IPS-18c (cell line): ENCODE data around the gene DUT.

Experiments
- H3K4me3 ChIP-seq: 2 replicates; pipeline ENCODE4 v1.7.0; 2013; ENCODE audit warnings: low read depth, mild to moderate bottlenecking, low read length, moderate library complexity; ENCODE audit not compliant: insufficient read depth
- H3K9me3 ChIP-seq: one replicate; pipeline ENCODE4 v1.6.1; 2013; ENCODE audit warnings: mild to moderate bottlenecking, low read length, moderate library complexity; ENCODE audit not compliant: control insufficient read depth, insufficient read depth

DUT gene

GRCh38 chr15:48385031-48385830, 54.0 kb downstream of the DUT start:
- Histone ChIP-seq H3K9me3 (no peaks in the 10 kb centered on the region), H3K4me3 (no peak overlapping the region)

- Histone ChIP-seq H3K9me3 (no peaks in the 10 kb centered on the region), H3K4me3 (no peak overlapping the region)
These were observed 57.0 kb downstream of the DUT start for GRCh38 chr15:48388016-48388851.

DNA sequence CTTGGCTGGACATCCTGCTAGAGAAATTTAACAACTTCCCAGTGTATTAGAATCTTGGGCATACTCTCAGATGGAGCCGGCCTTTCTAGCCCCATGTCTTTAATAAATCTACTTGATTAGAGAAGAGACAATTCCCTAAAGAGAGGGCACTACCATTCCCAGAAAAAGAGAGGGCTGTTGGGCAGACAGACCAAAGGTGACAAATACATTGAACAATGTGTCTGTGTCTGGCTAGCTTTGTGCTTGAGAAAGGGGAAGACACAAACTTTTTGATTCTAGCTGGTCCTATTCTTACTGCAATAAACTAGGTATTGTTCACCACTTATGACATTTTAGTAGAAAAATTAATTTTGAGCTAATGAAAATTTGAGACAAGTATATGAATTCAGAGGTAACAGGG, 57.7 kb downstream of the DUT start:
- H3K4me3 ChIP-seq = no peak overlapping the region
- no peaks in the 10 kb centered on the region for H3K9me3 ChIP-seq

GRCh38 chr15:48389691-48390143, 58.5 kb downstream of the DUT start:
- Histone ChIP-seq H3K4me3 (no peak overlapping the region), H3K9me3 (no peaks in the 10 kb centered on the region)

DNA sequence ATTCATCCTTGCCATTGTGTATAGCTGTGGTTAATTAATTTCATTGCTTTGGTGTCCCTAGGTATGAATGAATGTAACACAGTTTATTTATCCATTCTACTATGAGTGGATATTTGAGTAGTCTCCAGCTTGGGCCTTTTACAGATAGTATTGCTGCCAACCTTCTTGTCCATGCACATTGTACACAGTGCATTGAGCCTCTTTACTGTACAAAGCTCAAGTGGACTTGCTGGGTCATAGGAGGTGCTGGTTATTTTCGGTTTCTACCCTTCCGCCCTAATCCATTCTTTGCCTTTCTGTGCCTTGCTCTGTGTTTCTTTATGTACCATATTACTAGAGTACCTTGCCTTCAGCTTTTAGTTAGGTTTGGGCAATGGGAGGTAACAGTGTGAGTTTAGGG, 60.7 kb downstream of the DUT start:
- Histone ChIP-seq H3K9me3 (no peaks in the 10 kb centered on the region), H3K4me3 (no peak overlapping the region)

- Histone ChIP-seq H3K9me3 (no peaks in the 10 kb centered on the region), H3K4me3 (no peak overlapping the region)
These were observed 61.1 kb downstream of the DUT start for GRCh38 chr15:48392356-48392755.
